Endothelial cell of umbilical vein (primary cell): Measurements from ENCODE around the gene ZSCAN16. TPM values are rescaled to one million over a fixed set of nuclear protein-coding genes. Genes with fewer than 3 reads are reported as not detected.

ENCODE experiments used
- BruUV-seq: library from RNA; stranded (reverse); fragments of 400-500 nt; replicated peaks from 2 replicates; lab custom pipeline; 2021; lab: Mats Ljungman, UMichigan
- CTCF ChIA-PET: fragments of 300-600, 350-600 bp; sonication (Branson Sonifier 250); formaldehyde crosslinking; loops from one replicate; lab custom pipeline; 2021; ENCODE audit warnings: antibody characterized with exemption, inconsistent platforms; lab: Charles Lee
- POLR2A ChIA-PET: fragments of 300-600, 350-600 bp; sonication (Branson Sonifier 250); formaldehyde crosslinking; loops from one replicate; lab custom pipeline; 2021; ENCODE audit warnings: antibody characterized with exemption, inconsistent platforms; lab: Charles Lee
- DNase-seq: peaks from one replicate; pipeline ENCODE4 v3.0.0-alpha.2; 2011; ENCODE audit warnings: low read depth, low spot score
- FAIRE-seq: peaks from 2 replicates; lab custom pipeline; 2011; peaks lifted over from hg19 to GRCh38; lab: Jason Lieb, UNC
- H2AFZ ChIP-seq: 2 replicates; pipeline ENCODE4 v1.6.0; 2012; ENCODE audit warnings: low read depth, low read length, control low read depth, inconsistent platforms
- H3K27ac ChIP-seq: 2 replicates; pipeline ENCODE4 v1.5.1; 2011; ENCODE audit warnings: low read depth, mild to moderate bottlenecking, control low read depth, low read length, moderate library complexity; ENCODE audit not compliant: insufficient read depth
- H3K27me3 ChIP-seq, 2 experiments: 2 replicates each; pipeline versions ENCODE4 v1.6.0 to v1.6.1; 2011; ENCODE audit warnings: low read length in 2 of 2, mixed read lengths in 1 of 2; ENCODE audit not compliant: control insufficient read depth in 2 of 2, insufficient read depth in 2 of 2
- H3K36me3 ChIP-seq, 2 experiments: 2 replicates in 1 of 2; 3 replicates in 1 of 2; pipeline ENCODE4 v1.5.1; 2011; ENCODE audit warnings: low read length in 2 of 2, mild to moderate bottlenecking in 1 of 2, moderate library complexity in 1 of 2; ENCODE audit not compliant: control insufficient read depth in 2 of 2, insufficient read depth in 2 of 2; ENCODE audit errors: extremely low read depth in 1 of 2
- H3K4me1 ChIP-seq: 3 replicates; pipeline ENCODE4 v1.5.1; 2011; ENCODE audit warnings: mild to moderate bottlenecking, low read length; ENCODE audit not compliant: control insufficient read depth, insufficient read depth; ENCODE audit errors: extremely low read depth
- H3K4me2 ChIP-seq: 2 replicates; pipeline ENCODE4 v1.6.1; 2011; ENCODE audit warnings: low read length, control low read depth, mixed read lengths; ENCODE audit not compliant: insufficient read depth
- H3K4me3 ChIP-seq, 3 experiments: fragments of 200-600 bp in 1 of 3; sonication (generic), shearing (Covaris generic) in 1 of 3; replicated peaks in 1 of 3; 2 replicates each; pipeline ENCODE4 v1.5.1; 2011 to 2016; ENCODE audit warnings: control low read depth in 3 of 3, low read length in 3 of 3, mild to moderate bottlenecking in 2 of 3, inconsistent platforms in 1 of 3, low read depth in 1 of 3, moderate library complexity in 1 of 3; ENCODE audit not compliant: insufficient read depth in 1 of 3
- H3K79me2 ChIP-seq: 2 replicates; pipeline ENCODE4 v1.6.0; 2012; ENCODE audit warnings: low read length, inconsistent platforms; ENCODE audit not compliant: control insufficient read depth, insufficient read depth
- H3K9ac ChIP-seq: replicated peaks from 2 replicates; pipeline ENCODE3; 2011; ENCODE audit warnings: low read length, control low read depth; ENCODE audit not compliant: insufficient read depth; ENCODE audit errors: extremely low read depth
- H3K9me1 ChIP-seq: replicated peaks from 3 replicates; pipeline ENCODE4 v1.6.0; 2011; ENCODE audit warnings: mild to moderate bottlenecking, low read length; ENCODE audit not compliant: control insufficient read depth, insufficient read depth; ENCODE audit errors: extremely low read depth
- H3K9me3 ChIP-seq: replicated peaks from 2 replicates; pipeline ENCODE4 v1.5.1; 2012; ENCODE audit warnings: low read length, inconsistent platforms; ENCODE audit not compliant: control insufficient read depth, insufficient read depth
- H4K20me1 ChIP-seq: replicated peaks from 2 replicates; pipeline ENCODE3; 2011; ENCODE audit warnings: mild to moderate bottlenecking, low read length; ENCODE audit not compliant: control insufficient read depth, insufficient read depth; ENCODE audit errors: extremely low read depth
- EZH2 ChIP-seq: IDR thresholded peaks from 2 replicates; pipeline ENCODE4 v1.6.1; 2012; ENCODE audit warnings: borderline replicate concordance, low read depth, mild to moderate bottlenecking, moderate library complexity, low read length, inconsistent platforms; ENCODE audit not compliant: severe bottlenecking
- FOS ChIP-seq: IDR thresholded peaks from 2 replicates; pipeline ENCODE4 v1.6.1; 2011; ENCODE audit warnings: mild to moderate bottlenecking, low read length, moderate library complexity, borderline replicate concordance; ENCODE audit not compliant: insufficient read depth
- GATA2 ChIP-seq: IDR thresholded peaks from 2 replicates; pipeline ENCODE4 v1.7.0; 2011; ENCODE audit warnings: low read depth, mild to moderate bottlenecking, moderate library complexity, mixed read lengths, low read length; ENCODE audit not compliant: insufficient read length, insufficient read depth
- JUN ChIP-seq: IDR thresholded peaks from 2 replicates; pipeline ENCODE4 v1.6.1; 2011; ENCODE audit warnings: borderline replicate concordance, low read depth; ENCODE audit not compliant: insufficient read length, insufficient read depth
- MAX ChIP-seq: IDR thresholded peaks from 2 replicates; pipeline ENCODE4 v1.6.1; 2011; ENCODE audit not compliant: insufficient read depth, insufficient read length
- MYC ChIP-seq: IDR thresholded peaks from one replicate; pipeline ENCODE4 v1.6.1; 2011; ENCODE audit warnings: mild to moderate bottlenecking, low read depth, low read length
- POLR2A ChIP-seq: IDR thresholded peaks from 2 replicates; pipeline ENCODE4 v1.6.1; 2012; ENCODE audit warnings: low read depth, mild to moderate bottlenecking, control low read depth, low read length
- POLR2AphosphoS5 ChIP-seq: IDR thresholded peaks from 2 replicates; pipeline ENCODE4 v1.6.1; 2012; ENCODE audit warnings: low read depth, mild to moderate bottlenecking, control low read depth, low read length, moderate library complexity; ENCODE audit not compliant: insufficient read depth
- dilution Hi-C: fragments of 300-500 bp; cut with MboI; formaldehyde crosslinking; loops from one replicate; pipeline ENCODE4 v1.15.0; 2019; ENCODE audit warnings: low sequenced_read_pairs; ENCODE audit not compliant: extremely low pct_ligation_motif_present
- intact Hi-C: fragments of 100-400 bp; cut with micrococcal nuclease; formaldehyde crosslinking; loops from one replicate; pipeline ENCODE4 v1.10.0; 2022
- polyA plus RNA-seq, 4 experiments: library from polyadenylated mRNA; depleted of rRNA in 3 of 4; stranded (reverse) in 3 of 4; unstranded in 1 of 4; fragments of >200 nt; gene quantifications; 2 replicates each; pipeline versions ENCODE4 v1.2.1 to v1.2.3, GENCODE V29; 2011 to 2012; ENCODE audit warnings: missing spikeins in 1 of 4
- total RNA-seq: library from RNA; stranded (reverse); gene quantifications from 2 replicates; pipeline ENCODE4 v1.2.3, GENCODE V29; 2021
- TF ChIP-seq, protein P1 (sequence below), 2 donors: IDR thresholded peaks; 1 replicate in 1 of 2; 2 replicates in 1 of 2; pipeline ENCODE4 v1.5.1; 2011; ENCODE audit warnings: low read length in 2 of 2, mild to moderate bottlenecking in 2 of 2, moderate library complexity in 2 of 2, control low read depth in 1 of 2, inconsistent platforms in 1 of 2, low read depth in 1 of 2; ENCODE audit not compliant: insufficient read depth in 1 of 2; ENCODE audit errors: extremely low read depth in 1 of 2

ZSCAN16 gene
- total and polyA plus RNA-seq, 2 donors (not counting 3 experiments of a cell fraction or from before 2014, with no cell fraction given): 4.9 to 7.7 TPM

DNA sequence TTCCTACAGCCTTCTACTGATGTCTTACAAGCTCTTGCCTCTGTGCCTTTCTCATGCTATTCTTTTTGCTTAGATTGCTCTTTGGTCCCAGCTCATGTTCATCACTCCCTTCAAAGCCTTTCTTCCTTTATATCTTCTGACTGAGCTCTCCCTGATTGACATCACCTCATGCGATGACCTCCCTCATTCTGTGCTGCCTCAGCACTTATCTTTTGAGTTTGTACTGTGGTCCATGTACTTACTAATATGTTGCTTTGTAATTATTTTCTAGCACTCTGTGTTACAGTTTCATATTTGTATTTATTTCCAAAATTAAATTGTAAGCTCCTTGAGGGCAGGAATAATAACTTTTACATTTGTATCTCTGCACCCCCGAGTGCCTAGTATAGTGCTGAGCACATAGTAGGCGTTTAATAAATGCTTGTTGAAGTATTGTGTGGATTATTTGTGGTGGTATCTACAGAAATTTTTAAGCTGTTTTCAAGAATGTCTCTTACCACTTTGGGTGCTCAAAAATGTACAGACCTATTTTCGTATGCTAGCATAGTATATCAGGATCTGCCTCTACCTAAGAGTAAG lies 34.7 kb downstream of the ZSCAN16 start:
- BruUV-seq: no TSS peak
- dilution Hi-C loops: no loop called here
- no peak overlapping the region for H3K27ac ChIP-seq
- no peak overlapping the region for H3K4me2 ChIP-seq
- peaks cover 6% of the 10 kb centered on the region for H3K4me1 ChIP-seq
- H3K9me1 ChIP-seq: no peaks in the 10 kb centered on the region
- H2AFZ ChIP-seq: no peak overlapping the region
- no peaks in the 10 kb centered on the region for H3K9me3 ChIP-seq
- DNase-seq: no peak
- no peak for TF ChIP-seq EZH2
- no peak for TF ChIP-seq MYC
- no peak for TF ChIP-seq POLR2A
- TF ChIP-seq, protein P1, sequence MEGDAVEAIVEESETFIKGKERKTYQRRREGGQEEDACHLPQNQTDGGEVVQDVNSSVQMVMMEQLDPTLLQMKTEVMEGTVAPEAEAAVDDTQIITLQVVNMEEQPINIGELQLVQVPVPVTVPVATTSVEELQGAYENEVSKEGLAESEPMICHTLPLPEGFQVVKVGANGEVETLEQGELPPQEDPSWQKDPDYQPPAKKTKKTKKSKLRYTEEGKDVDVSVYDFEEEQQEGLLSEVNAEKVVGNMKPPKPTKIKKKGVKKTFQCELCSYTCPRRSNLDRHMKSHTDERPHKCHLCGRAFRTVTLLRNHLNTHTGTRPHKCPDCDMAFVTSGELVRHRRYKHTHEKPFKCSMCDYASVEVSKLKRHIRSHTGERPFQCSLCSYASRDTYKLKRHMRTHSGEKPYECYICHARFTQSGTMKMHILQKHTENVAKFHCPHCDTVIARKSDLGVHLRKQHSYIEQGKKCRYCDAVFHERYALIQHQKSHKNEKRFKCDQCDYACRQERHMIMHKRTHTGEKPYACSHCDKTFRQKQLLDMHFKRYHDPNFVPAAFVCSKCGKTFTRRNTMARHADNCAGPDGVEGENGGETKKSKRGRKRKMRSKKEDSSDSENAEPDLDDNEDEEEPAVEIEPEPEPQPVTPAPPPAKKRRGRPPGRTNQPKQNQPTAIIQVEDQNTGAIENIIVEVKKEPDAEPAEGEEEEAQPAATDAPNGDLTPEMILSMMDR (IDR thresholded peaks at IDR 0.05; ENCODE audit: extremely low read depth in 1 of 2, insufficient read depth in 1 of 2, low read depth in 1 of 2, low read length in 2 of 2): no peak
- TF ChIP-seq JUN: no peak
- TF ChIP-seq MAX: no peak
- TF ChIP-seq GATA2: no peak
- no peak for TF ChIP-seq POLR2AphosphoS5
- no peak for TF ChIP-seq FOS
- H3K27me3 ChIP-seq: no peaks in the 10 kb centered on the region
- H3K36me3 ChIP-seq: peaks cover 8 to 9% of the 10 kb centered on the region in 2 experiments
- ChIA-PET POLR2A (no interaction called here), CTCF (interaction anchor here (1.1 to 1.4 kb wide), 2 partner anchors 197 to 224 kb away, joined by 3 read pairs; no protein-coding TSS in a partner anchor)
- no peak overlapping the region for H3K4me3 ChIP-seq
- H3K9ac ChIP-seq: no peak overlapping the region
- intact Hi-C loops: no loop called here
- H3K79me2 ChIP-seq: no peaks in the 10 kb centered on the region
- no peaks in the 10 kb centered on the region for H4K20me1 ChIP-seq
- FAIRE-seq: no peak
